ENCODE results near the gene B4GALT2. TPM values are rescaled to one million over a fixed set of nuclear protein-coding genes. Genes with fewer than 3 reads are reported as not detected.
A peak's percentile ranks its signal among the peaks of the same experiment; 100 is the strongest.

B4GALT2 gene
- total and polyA plus RNA-seq, 2 of the 8 experiments (the other 6 are each of a cell fraction or from before 2014, with no cell fraction given) = 56.5 to 121 TPM

DNA sequence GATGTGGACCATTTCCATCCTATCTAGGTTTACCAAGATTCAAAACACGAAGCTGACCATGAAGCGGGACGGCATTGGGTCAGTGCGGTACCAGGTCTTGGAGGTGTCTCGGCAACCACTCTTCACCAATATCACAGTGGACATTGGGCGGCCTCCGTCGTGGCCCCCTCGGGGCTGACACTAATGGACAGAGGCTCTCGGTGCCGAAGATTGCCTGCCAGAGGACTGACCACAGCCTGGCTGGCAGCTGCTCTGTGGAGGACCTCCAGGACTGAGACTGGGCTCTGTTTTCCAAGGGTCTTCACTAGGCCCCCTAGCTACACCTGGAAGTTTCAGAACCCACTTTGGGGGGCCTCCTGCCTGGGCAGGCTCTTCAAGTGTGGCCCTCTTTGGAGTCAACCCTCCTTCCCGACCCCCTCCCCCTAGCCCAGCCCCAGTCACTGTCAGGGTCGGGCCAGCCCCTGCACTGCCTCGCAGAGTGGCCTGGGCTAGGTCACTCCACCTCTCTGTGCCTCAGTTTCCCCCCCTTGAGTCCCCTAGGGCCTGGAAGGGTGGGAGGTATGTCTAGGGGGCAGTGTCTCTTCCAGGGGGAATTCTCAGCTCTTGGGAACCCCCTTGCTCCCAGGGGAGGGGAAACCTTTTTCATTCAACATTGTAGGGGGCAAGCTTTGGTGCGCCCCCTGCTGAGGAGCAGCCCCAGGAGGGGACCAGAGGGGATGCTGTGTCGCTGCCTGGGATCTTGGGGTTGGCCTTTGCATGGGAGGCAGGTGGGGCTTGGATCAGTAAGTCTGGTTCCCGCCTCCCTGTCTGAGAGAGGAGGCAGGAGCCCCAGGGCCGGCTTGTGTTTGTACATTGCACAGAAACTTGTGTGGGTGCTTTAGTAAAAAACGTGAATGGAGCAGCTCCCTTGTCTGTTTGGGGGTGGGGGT lies 11.5 kb downstream of the B4GALT2 start:
- Histone ChIP-seq H3K79me1 (ENCODE audit: low read depth, low read length) (no peaks in the 10 kb centered on the region), H3K18ac (ENCODE audit: extremely low read depth, low read length) (peak overlapping the region; percentile 48; the same call in 1 of the 2 replicates), H2BK5ac (ENCODE audit: low read depth, low read length) (peak overlapping the region; percentile 88; the same call in 1 of the 2 replicates), H2BK15ac (ENCODE audit: low read length) (no peak overlapping the region), H2BK20ac (ENCODE audit: low read length) (no peak overlapping the region), H3K27me3 (replicated peaks in 1 of 4; ENCODE audit: control insufficient read depth in 3 of 4, extremely low read depth in 1 of 4, insufficient read depth in 3 of 4, low read length in 3 of 4) (no peaks in the 10 kb centered on the region), H2BK12ac (ENCODE audit: low read depth, low read length) (no peak overlapping the region), H4K8ac (ENCODE audit: extremely low read depth, insufficient read depth, low read length) (no peak overlapping the region; the same call in 1 of the 2 replicates), H3K27ac (ENCODE audit: low read depth, low read length) (no peak overlapping the region), H3K4me1 (replicated peaks in 1 of 4; ENCODE audit: control insufficient read depth in 3 of 4, insufficient read depth in 4 of 4, low read length in 3 of 4) (peaks cover 0 to 5% (median 4%) of the 10 kb centered on the region in 4 experiments; a peak in 5 of 7 replicates), H3K79me2 (ENCODE audit: control insufficient read depth in 1 of 2, insufficient read depth in 2 of 2, low read length in 2 of 2) (no peaks in the 10 kb centered on the region), H4K5ac (ENCODE audit: insufficient read length, low read depth, low read length) (no peak overlapping the region), H3K4ac (replicated peaks; ENCODE audit: insufficient read length, low read depth, low read length) (no peak overlapping the region), H3K4me3 (ENCODE audit: extremely low read depth in 1 of 4, insufficient read depth in 2 of 4, low read depth in 3 of 4, low read length in 4 of 4) (peak overlapping the region; percentile 48 to 72 (median 64)), H3K56ac (replicated peaks; ENCODE audit: insufficient read length, low read depth, low read length) (no peak overlapping the region), H4K91ac (replicated peaks; ENCODE audit: insufficient read length, low read length) (no peak overlapping the region), H3K4me2 (ENCODE audit: insufficient read depth in 1 of 2, low read depth in 2 of 2, low read length in 2 of 2) (peak overlapping the region; percentile 92 to 96), H3K23me2 (ENCODE audit: low read depth, low read length) (peaks cover 12% of the 10 kb centered on the region; the same call in 1 of the 2 replicates), H3K9ac (replicated peaks in 1 of 4; ENCODE audit: extremely low read depth in 1 of 4, low read depth in 3 of 4, low read length in 3 of 4) (peak overlapping the region in 1 of 4 experiments; percentile 20; a peak in 2 of 7 replicates), H4K20me1 (replicated peaks in 1 of 2; ENCODE audit: control insufficient read depth in 1 of 2, insufficient read depth in 2 of 2, low read length in 2 of 2) (peaks cover 0 to 4% of the 10 kb centered on the region in 2 experiments), H3K36me3 (ENCODE audit: control insufficient read depth in 2 of 4, insufficient read depth in 4 of 4, low read length in 3 of 4) (peaks cover 0 to 6% (median 3%) of the 10 kb centered on the region in 4 experiments; a peak in 3 of 8 replicates), H2AFZ (ENCODE audit: low read length) (no peak overlapping the region), H2AK5ac (ENCODE audit: low read depth, low read length) (no peak overlapping the region), H3K9me3 (ENCODE audit: insufficient read depth in 2 of 2, low read depth in 1 of 2, low read length in 1 of 2) (no peaks in the 10 kb centered on the region), H3K14ac (ENCODE audit: insufficient read length) (no peak overlapping the region), H3K23ac (ENCODE audit: insufficient read length) (no peak overlapping the region), H2BK120ac (replicated peaks; ENCODE audit: low read depth, low read length) (no peak overlapping the region)
- CTCF ChIA-PET (ENCODE audit: partially characterized antibody) = interaction anchor here (0.7 to 21.8 kb wide), 9 partner anchors 14 to 395 kb away, joined by 3 to 478 read pairs (median 15); partner anchors contain the start of gene ATP6V0B
- TF ChIP-seq CREB1 (IDR thresholded peaks at IDR 0.05) (no peak), HDAC6 (IDR thresholded peaks at IDR 0.05; ENCODE audit: low read depth, low read length) (no peak), BCL11A (IDR thresholded peaks at IDR 0.05; ENCODE audit: low read depth in 2 of 2, low read length in 2 of 2) (no peak), YY1 (IDR thresholded peaks at IDR 0.05; ENCODE audit: low read depth, low read length) (no peak), BACH1 (IDR thresholded peaks at IDR 0.05; ENCODE audit: low read length) (no peak), POLR2AphosphoS5 (IDR thresholded peaks at IDR 0.05; ENCODE audit: low read depth, low read length) (peak; percentile 25; the same call in 1 of the 2 replicates)
- TF ChIP-seq, protein P1, sequence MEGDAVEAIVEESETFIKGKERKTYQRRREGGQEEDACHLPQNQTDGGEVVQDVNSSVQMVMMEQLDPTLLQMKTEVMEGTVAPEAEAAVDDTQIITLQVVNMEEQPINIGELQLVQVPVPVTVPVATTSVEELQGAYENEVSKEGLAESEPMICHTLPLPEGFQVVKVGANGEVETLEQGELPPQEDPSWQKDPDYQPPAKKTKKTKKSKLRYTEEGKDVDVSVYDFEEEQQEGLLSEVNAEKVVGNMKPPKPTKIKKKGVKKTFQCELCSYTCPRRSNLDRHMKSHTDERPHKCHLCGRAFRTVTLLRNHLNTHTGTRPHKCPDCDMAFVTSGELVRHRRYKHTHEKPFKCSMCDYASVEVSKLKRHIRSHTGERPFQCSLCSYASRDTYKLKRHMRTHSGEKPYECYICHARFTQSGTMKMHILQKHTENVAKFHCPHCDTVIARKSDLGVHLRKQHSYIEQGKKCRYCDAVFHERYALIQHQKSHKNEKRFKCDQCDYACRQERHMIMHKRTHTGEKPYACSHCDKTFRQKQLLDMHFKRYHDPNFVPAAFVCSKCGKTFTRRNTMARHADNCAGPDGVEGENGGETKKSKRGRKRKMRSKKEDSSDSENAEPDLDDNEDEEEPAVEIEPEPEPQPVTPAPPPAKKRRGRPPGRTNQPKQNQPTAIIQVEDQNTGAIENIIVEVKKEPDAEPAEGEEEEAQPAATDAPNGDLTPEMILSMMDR (IDR thresholded peaks at IDR 0.05; ENCODE audit: control extremely low read depth in 1 of 3, insufficient read depth in 1 of 3, low read depth in 1 of 3, low read length in 3 of 3) = no peak
- POLR2A ChIA-PET (ENCODE audit: partially characterized antibody) = interaction anchor here (0.6 to 13.6 kb wide), 9 partner anchors 9 to 337 kb away, joined by 3 to 189 read pairs (median 7); partner anchors contain the start of genes ATP6V0B, B4GALT2, DPH2 and SLC6A9
- DNase-seq (ENCODE audit: low read depth in 1 of 2, low spot score in 2 of 2) (no peak), FAIRE-seq (no peak)
- 74% methylated on average over 19 of the region's 19 CpGs; no CpG with 5 or more reads in 1 of the 2 experiments for WGBS, 2 experiments (ENCODE audit: extremely low coverage in 1 of 2, insufficient coverage in 1 of 2, insufficient read length in 1 of 2, insufficient replicate concordance in 2 of 2, low coverage in 1 of 2, low lambda C conversion rate in 2 of 2, missing lambda C conversion rate in 1 of 2)

Data from H1 (cell line).